Measurements from ENCODE around the gene PITPNB. TPM values are rescaled to one million over a fixed set of nuclear protein-coding genes. Genes with fewer than 3 reads are reported as not detected.

PITPNB gene
- total and polyA plus RNA-seq, 2 of the 13 experiments (the other 11 are each of a cell fraction or from before 2014, with no cell fraction given): 17.0 to 30.1 TPM

GRCh38 chr22:27876684-27877083 is 42.4 kb downstream of the PITPNB start:
- Histone ChIP-seq H3K27me3 (ENCODE audit: control insufficient read depth in 1 of 2, insufficient read depth in 2 of 2, low read length in 2 of 2) (no peaks in the 10 kb centered on the region), H3K4me1 (ENCODE audit: insufficient read depth, low read length) (peaks cover 22% of the 10 kb centered on the region), H3K79me2 (ENCODE audit: insufficient read depth, low read length) (peaks cover 28% of the 10 kb centered on the region), H3K9me3 (ENCODE audit: low read length) (no peaks in the 10 kb centered on the region), H3K4me3 (replicated peaks in 1 of 3; ENCODE audit: insufficient read depth in 1 of 3, low read depth in 2 of 3, low read length in 3 of 3) (no peak overlapping the region), H3K9ac (ENCODE audit: insufficient read depth, low read depth, low read length) (no peak overlapping the region), H3K4me2 (ENCODE audit: low read depth, low read length) (no peak overlapping the region), H4K20me1 (ENCODE audit: insufficient read depth, low read length) (no peaks in the 10 kb centered on the region; the same call in 1 of the 2 replicates), H3K27ac (ENCODE audit: extremely low read length, insufficient read depth, low read length) (no peak overlapping the region), H3K36me3 (replicated peaks in 1 of 2; ENCODE audit: control insufficient read depth in 1 of 2, insufficient read depth in 2 of 2, low read length in 2 of 2) (peaks cover 4 to 39% of the 10 kb centered on the region in 2 experiments; a peak in 4 of 5 replicates), H2AFZ (ENCODE audit: low read length) (no peak overlapping the region)
- no peak for FAIRE-seq
- ChIA-PET CTCF (ENCODE audit: low intra/inter-chr PET ratio, low total read pairs) (no interaction called here), POLR2A (no interaction called here)
- WGBS (ENCODE audit: low lambda C conversion rate): 97% methylated on average over 1 of the region's 1 CpG
- BruUV-seq (replicated peaks): no TSS peak
- in situ Hi-C loops (cut with HindIII; ENCODE audit: extremely low pct_ligation_motif_present, low pct_unique_long_range_greater_than_20kb): no loop called here
- TF ChIP-seq ZBTB4 (CRISPR knock-in tag; IDR thresholded peaks at IDR 0.05; ENCODE audit: borderline replicate concordance) (no peak), ZNF607 (CRISPR knock-in tag; IDR thresholded peaks at IDR 0.05; ENCODE audit: borderline replicate concordance) (no peak), ARID3A (IDR thresholded peaks at IDR 0.05; ENCODE audit: low read depth, low read length) (no peak), ZNF790 (CRISPR knock-in tag; IDR thresholded peaks at IDR 0.05; ENCODE audit: borderline replicate concordance) (no peak), EP300 (IDR thresholded peaks at IDR 0.05; ENCODE audit: low read depth in 2 of 2, low read length in 2 of 2) (no peak), EP300 (CRISPR knock-in tag; IDR thresholded peaks at IDR 0.05; ENCODE audit: borderline replicate concordance) (no peak), ZNF3 (CRISPR knock-in tag; IDR thresholded peaks at IDR 0.05) (no peak), SATB2 (CRISPR knock-in tag; IDR thresholded peaks at IDR 0.05) (no peak), KDM5A (IDR thresholded peaks at IDR 0.05; ENCODE audit: borderline replicate concordance, low read length) (no peak), ZKSCAN8 (CRISPR knock-in tag; IDR thresholded peaks at IDR 0.05; ENCODE audit: borderline replicate concordance) (no peak), TIGD3 (CRISPR knock-in tag; IDR thresholded peaks at IDR 0.05; ENCODE audit: borderline replicate concordance) (no peak), GZF1 (CRISPR knock-in tag; IDR thresholded peaks at IDR 0.05) (no peak)
- no peak for ATAC-seq
- DNase-seq (ENCODE audit: low spot score): no peak
- intact Hi-C loops (cut with micrococcal nuclease; ENCODE audit: unreplicated experiment): no loop called here
